K562 (cell line): ENCODE results near the gene ATP5PD.
A peak's percentile ranks its signal among the peaks of the same experiment; 100 is the strongest.

Experiments used
- CTCF ChIP-seq, 3 experiments: IDR thresholded peaks in 2 of 3; conservative IDR thresholded peaks in 1 of 3; 2 replicates each; pipeline ENCODE4 v1.5.1; 2011 to 2012; ENCODE audit warnings: low read length in 3 of 3, mild to moderate bottlenecking in 3 of 3, control low read depth in 2 of 3, improper control_type of control experiment in 1 of 3, inconsistent platforms in 1 of 3, low read depth in 1 of 3, mixed read lengths in 1 of 3, moderate library complexity in 1 of 3; ENCODE audit not compliant: insufficient read depth in 2 of 3
- ETV1 ChIP-seq: fragments of 450-650 bp; conservative IDR thresholded peaks from 2 replicates; pipeline ENCODE4 v1.6.1; 2016; ENCODE audit warnings: missing genetic modification characterization, control low read depth, low read depth, missing compliant biosample characterization
- HOXB6 ChIP-seq: fragments of 250-450 bp; sonication (Bioruptor Pico); IDR thresholded peaks from 2 replicates; pipeline ENCODE4 v1.5.1; 2022; ENCODE audit warnings: mild to moderate bottlenecking, borderline replicate concordance
- MAZ ChIP-seq, 2 experiments: fragments of 450-650 bp in 1 of 2; sonication (generic) in 1 of 2; formaldehyde crosslinking; IDR thresholded peaks in 1 of 2; conservative IDR thresholded peaks in 1 of 2; 2 replicates each; pipeline versions ENCODE4 v1.4.0 to v1.5.0; 2020; ENCODE audit warnings: mild to moderate bottlenecking in 1 of 2, missing genetic modification reagents in 1 of 2
- NFE2L1 ChIP-seq: fragments of 450-650 bp; IDR thresholded peaks from 2 replicates; pipeline ENCODE4 v1.6.1; 2016; ENCODE audit warnings: missing genetic modification characterization, low read depth, mild to moderate bottlenecking, missing compliant biosample characterization, moderate library complexity, borderline replicate concordance
- POLR2AphosphoS5 ChIP-seq: IDR thresholded peaks from 2 replicates; pipeline ENCODE4 v1.6.1; 2011; ENCODE audit warnings: mild to moderate bottlenecking, low read depth, low read length, moderate library complexity; ENCODE audit not compliant: control insufficient read depth, insufficient read depth
- RBM25 ChIP-seq: fragments of 200-400 bp; formaldehyde crosslinking; IDR thresholded peaks from 2 replicates; pipeline ENCODE4 v1.6.1; 2018; ENCODE audit warnings: low read length, low read depth, moderate library complexity; ENCODE audit not compliant: severe bottlenecking
- SOX6 ChIP-seq: fragments of 450-650 bp; IDR thresholded peaks from 2 replicates; pipeline ENCODE4 v1.6.1; 2014; ENCODE audit warnings: mild to moderate bottlenecking
- ZBTB33 ChIP-seq: sonication (generic); formaldehyde crosslinking; IDR thresholded peaks from 2 replicates; pipeline ENCODE4 v1.8.1; 2023; ENCODE audit warnings: mild to moderate bottlenecking, missing genetic modification reagents
- ZNF140 ChIP-seq: fragments of 250-450 bp; sonication (Bioruptor Pico); IDR thresholded peaks from 2 replicates; pipeline ENCODE4 v1.8.0; 2021; ENCODE audit warnings: moderate library complexity, mild to moderate bottlenecking, inconsistent platforms
- ZNF274 ChIP-seq: IDR thresholded peaks from 2 replicates; pipeline ENCODE4 v1.6.1; 2011; ENCODE audit warnings: low read depth, mild to moderate bottlenecking, low read length, moderate library complexity, borderline replicate concordance
- ZNF79 ChIP-seq: fragments of 250-450 bp; sonication (Bioruptor Pico); IDR thresholded peaks from 2 replicates; pipeline ENCODE4 v1.4.0; 2020; ENCODE audit warnings: low read depth, mild to moderate bottlenecking, moderate library complexity
- TF ChIP-seq, protein P1 (sequence below): sonication (generic); formaldehyde crosslinking; IDR thresholded peaks from 2 replicates; pipeline ENCODE4 v1.5.0; 2020; ENCODE audit warnings: missing genetic modification reagents
- TF ChIP-seq, protein P2 (sequence below): fragments of 250-450 bp; sonication (Bioruptor Pico); IDR thresholded peaks from 2 replicates; pipeline ENCODE4 v1.9.0; 2021; ENCODE audit warnings: mild to moderate bottlenecking

GRCh38 chr17:75003070-75003956, 43.5 kb downstream of the ATP5PD start:
- no peak for TF ChIP-seq ETV1 (tag)
- TF ChIP-seq ZNF274 = no peak
- no peak for TF ChIP-seq POLR2AphosphoS5
- no peak for TF ChIP-seq ZNF79 (CRISPR knock-in tag)
- TF ChIP-seq, protein P1, sequence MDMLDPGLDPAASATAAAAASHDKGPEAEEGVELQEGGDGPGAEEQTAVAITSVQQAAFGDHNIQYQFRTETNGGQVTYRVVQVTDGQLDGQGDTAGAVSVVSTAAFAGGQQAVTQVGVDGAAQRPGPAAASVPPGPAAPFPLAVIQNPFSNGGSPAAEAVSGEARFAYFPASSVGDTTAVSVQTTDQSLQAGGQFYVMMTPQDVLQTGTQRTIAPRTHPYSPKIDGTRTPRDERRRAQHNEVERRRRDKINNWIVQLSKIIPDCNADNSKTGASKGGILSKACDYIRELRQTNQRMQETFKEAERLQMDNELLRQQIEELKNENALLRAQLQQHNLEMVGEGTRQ = no peak
- TF ChIP-seq NFE2L1 (tag) = no peak
- TF ChIP-seq SOX6 = no peak
- TF ChIP-seq HOXB6 (CRISPR knock-in tag) = no peak
- no peak for TF ChIP-seq CTCF (IDR thresholded peaks at IDR 0.05 in 2 of 3, conservative IDR thresholded peaks at IDR 0.05 in 1 of 3; ENCODE audit: insufficient read depth in 2 of 3, low read depth in 1 of 3, low read length in 3 of 3)
- TF ChIP-seq ZBTB33 (CRISPR knock-in tag) = 0 out of 2 replicates have a peak, but pooled peaks have one; percentile 24
- no peak for TF ChIP-seq RBM25
- TF ChIP-seq MAZ (CRISPR knock-in tag; conservative IDR thresholded peaks at IDR 0.05 in 1 of 2, IDR thresholded peaks at IDR 0.05 in 1 of 2) = no peak
- TF ChIP-seq ZNF140 (CRISPR knock-in tag) = no peak
- TF ChIP-seq, protein P2, sequence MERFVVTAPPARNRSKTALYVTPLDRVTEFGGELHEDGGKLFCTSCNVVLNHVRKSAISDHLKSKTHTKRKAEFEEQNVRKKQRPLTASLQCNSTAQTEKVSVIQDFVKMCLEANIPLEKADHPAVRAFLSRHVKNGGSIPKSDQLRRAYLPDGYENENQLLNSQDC (CRISPR knock-in tag) = no peak
